Osteocyte (in vitro differentiated cells): ENCODE results near the gene OR2A7. TPM values are rescaled to one million over a fixed set of nuclear protein-coding genes. Genes with fewer than 3 reads are reported as not detected.
"Not testable (repeated sequence)": the region's sequence is repeated elsewhere in the genome, so short reads cannot be mapped to it uniquely, and the experiment has no call there.

Source experiments
- DNase-seq: peaks from one replicate; pipeline ENCODE4 v3.0.0; 2021; ENCODE audit warnings: mixed read lengths; ENCODE audit not compliant: unreplicated experiment; ENCODE audit errors: extremely low spot score
- H3K27ac Mint-ChIP-seq: one replicate; pipeline ENCODE4 v1.8.0; 2021; ENCODE audit warnings: mild to moderate bottlenecking, mixed read lengths; ENCODE audit not compliant: unreplicated experiment
- H3K27me3 Mint-ChIP-seq: one replicate; pipeline ENCODE4 v1.8.0; 2021; ENCODE audit warnings: mixed read lengths; ENCODE audit not compliant: unreplicated experiment
- H3K36me3 Mint-ChIP-seq: one replicate; pipeline ENCODE4 v1.8.0; 2021; ENCODE audit warnings: mixed read lengths; ENCODE audit not compliant: unreplicated experiment
- H3K4me1 Mint-ChIP-seq: one replicate; pipeline ENCODE4 v1.8.0; 2021; ENCODE audit warnings: mixed read lengths; ENCODE audit not compliant: unreplicated experiment
- H3K4me3 Mint-ChIP-seq: one replicate; pipeline ENCODE4 v1.8.0; 2021; ENCODE audit warnings: mild to moderate bottlenecking, moderate library complexity, mixed read lengths; ENCODE audit not compliant: unreplicated experiment
- H3K9me3 Mint-ChIP-seq: one replicate; pipeline ENCODE4 v1.8.0; 2021; ENCODE audit warnings: mixed read lengths; ENCODE audit not compliant: unreplicated experiment
- total RNA-seq: library from RNA; stranded (reverse); gene quantifications from 2 replicates; pipeline ENCODE4 v1.2.1, GENCODE V29; 2021

Gene OR2A7
- total RNA-seq, 1 donor from 2014 or later = 1.1 TPM

DNA sequence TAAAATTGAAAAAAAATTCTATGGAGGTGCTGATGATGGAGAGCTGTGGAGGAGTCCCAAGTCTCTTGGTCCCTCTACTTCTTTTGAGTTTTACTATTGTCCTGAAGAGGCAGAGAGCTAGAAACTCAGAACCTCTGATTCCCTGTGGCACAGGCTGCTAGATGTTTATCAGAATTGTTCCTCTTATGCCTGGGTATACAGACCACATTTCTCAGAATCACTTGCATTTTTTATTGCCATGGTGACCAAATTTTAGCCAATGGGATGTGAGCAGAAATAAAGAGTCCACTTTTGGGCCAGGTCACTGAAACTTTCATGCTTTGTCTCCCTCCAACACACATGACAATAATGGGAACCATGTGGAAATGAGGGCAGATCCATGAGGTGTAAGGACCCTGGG is 40.9 kb downstream of the OR2A7 start:
- H3K9me3 Mint-ChIP-seq, H3K27ac Mint-ChIP-seq, H3K4me1 Mint-ChIP-seq, H3K4me3 Mint-ChIP-seq, DNase-seq, H3K36me3 Mint-ChIP-seq, H3K27me3 Mint-ChIP-seq: not testable (repeated sequence)

DNA sequence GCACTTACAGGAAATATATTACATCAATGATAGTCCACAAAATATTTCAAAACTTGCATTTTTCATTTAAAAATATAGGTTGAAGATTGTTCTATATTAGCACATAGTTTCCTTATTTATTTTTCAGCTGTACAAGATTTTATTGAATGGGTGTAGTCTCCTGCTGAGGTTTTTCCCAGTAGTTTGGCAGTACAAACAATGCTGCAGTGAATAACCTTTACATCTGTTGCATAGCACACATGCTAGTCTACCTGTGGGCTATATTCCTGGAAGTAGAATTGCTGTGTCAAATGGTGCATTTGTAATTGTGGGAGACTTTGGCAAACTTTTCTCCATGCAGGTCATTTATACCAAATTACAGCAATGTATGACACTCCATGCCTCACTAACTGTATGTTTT is 44.1 kb downstream of the OR2A7 start:
- not testable (repeated sequence) for H3K4me1 Mint-ChIP-seq, DNase-seq, H3K36me3 Mint-ChIP-seq

DNA sequence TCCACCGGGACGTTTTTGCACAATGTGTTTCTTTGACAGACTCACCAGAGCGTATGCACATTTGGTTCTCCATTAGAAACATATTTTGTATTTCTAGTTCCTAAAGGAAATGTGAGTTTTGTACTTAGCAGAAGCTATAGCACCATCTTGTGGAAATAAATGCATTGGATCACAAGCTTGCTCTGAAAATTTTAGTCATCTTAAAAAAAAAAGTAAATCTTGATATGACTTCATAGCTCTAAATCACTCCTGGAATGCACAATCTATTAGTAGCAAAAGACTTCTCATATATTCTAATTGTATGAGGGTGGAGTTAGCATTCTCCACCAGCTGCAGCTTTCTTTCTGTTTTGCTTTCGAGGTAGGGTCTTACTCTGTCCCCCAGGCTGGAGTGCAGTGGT is 45.4 kb downstream of the OR2A7 start:
- not testable (repeated sequence) for H3K27me3 Mint-ChIP-seq, H3K9me3 Mint-ChIP-seq

More for the DNA sequence above, 44.1 kb downstream of the OR2A7 start:
- H3K9me3 Mint-ChIP-seq, H3K27ac Mint-ChIP-seq, H3K27me3 Mint-ChIP-seq, H3K4me3 Mint-ChIP-seq: not testable (repeated sequence)

DNA sequence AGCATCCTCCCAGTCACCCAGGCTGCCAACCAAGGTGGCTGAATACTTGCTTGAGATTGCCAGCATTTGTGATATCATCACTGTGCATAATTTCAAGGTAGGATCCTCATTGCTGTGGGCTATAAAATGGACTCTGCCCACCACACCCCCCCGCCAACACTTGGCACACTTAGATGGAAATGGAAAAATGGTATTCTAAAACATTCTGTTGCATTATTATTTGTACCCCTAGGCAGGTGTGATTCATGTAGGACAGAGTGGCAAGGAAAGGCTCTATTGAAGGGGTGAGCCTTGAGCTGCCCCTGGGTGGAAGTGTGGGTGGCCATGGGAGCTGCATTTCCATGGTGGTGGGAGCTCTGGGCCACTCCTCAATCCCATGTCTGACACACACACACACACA is 46.0 kb downstream of the OR2A7 start:
- not testable (repeated sequence) for H3K27ac Mint-ChIP-seq

More for the DNA sequence above, 45.4 kb downstream of the OR2A7 start:
- H3K27ac Mint-ChIP-seq, H3K4me3 Mint-ChIP-seq, H3K4me1 Mint-ChIP-seq, H3K36me3 Mint-ChIP-seq, DNase-seq: not testable (repeated sequence)

DNA sequence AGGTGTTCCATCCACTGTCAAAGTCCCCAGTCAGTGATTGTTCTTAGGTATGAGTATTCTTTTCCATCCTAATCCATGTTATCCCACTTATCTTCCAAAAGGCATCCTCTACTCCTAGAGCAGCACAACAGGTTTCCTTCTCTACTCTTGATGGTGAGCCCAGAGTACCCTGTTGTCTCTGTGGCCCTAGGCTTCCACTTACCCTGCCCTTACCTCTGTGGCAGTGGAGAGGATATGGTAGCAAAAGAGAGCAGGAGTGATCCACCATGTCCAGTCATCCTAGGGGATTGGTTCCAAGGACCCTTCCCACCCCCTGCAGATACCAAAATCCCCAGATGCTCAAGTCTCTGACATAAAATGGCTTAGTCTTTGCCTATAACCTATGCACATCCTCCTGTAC is 47.4 kb downstream of the OR2A7 start:
- not testable (repeated sequence) for H3K4me3 Mint-ChIP-seq, H3K9me3 Mint-ChIP-seq, H3K4me1 Mint-ChIP-seq, H3K27ac Mint-ChIP-seq, H3K27me3 Mint-ChIP-seq, H3K36me3 Mint-ChIP-seq, DNase-seq

More for the DNA sequence above, 46.0 kb downstream of the OR2A7 start:
- DNase-seq, H3K4me3 Mint-ChIP-seq, H3K36me3 Mint-ChIP-seq, H3K9me3 Mint-ChIP-seq, H3K27me3 Mint-ChIP-seq, H3K4me1 Mint-ChIP-seq: not testable (repeated sequence)

Other genes starting within 250 kb of the OR2A7 start
- not detected in 2 replicates for gene OR2A5, start 215.8 kb downstream of the OR2A7 start, total RNA-seq
- gene OR2A25, start 195.0 kb downstream of the OR2A7 start, total RNA-seq = not detected in 2 replicates
- gene OR2A12, start 178.5 kb downstream of the OR2A7 start, total RNA-seq = not detected in 2 replicates
- gene OR2A2, start 155.2 kb downstream of the OR2A7 start, total RNA-seq = not detected in 2 replicates
- gene OR2A14, start 141.6 kb downstream of the OR2A7 start, total RNA-seq = not detected in 2 replicates
- gene CTAGE4, start 81.3 kb downstream of the OR2A7 start, total RNA-seq = 1.3 TPM in 1 of 2 replicates, not detected in the other
- gene ARHGEF35, start 69.0 kb downstream of the OR2A7 start, total RNA-seq = 1.1 and 1.8 TPM in 2 replicates
- gene OR2A42, start 25.2 kb downstream of the OR2A7 start, total RNA-seq = 0.08 and 0.18 TPM in 2 replicates
- gene CTAGE8, start 4.5 kb upstream of the OR2A7 start, total RNA-seq = 0.97 TPM in 1 of 2 replicates, not detected in the other
- not detected in 2 replicates for gene OR2A1, start 47.6 kb upstream of the OR2A7 start, total RNA-seq
- 4.1 and 7.4 TPM in 2 replicates for gene ARHGEF5, start 90.6 kb upstream of the OR2A7 start, total RNA-seq
- gene NOBOX, start 138.9 kb upstream of the OR2A7 start, total RNA-seq = not detected in 2 replicates